ENCODE results near the gene RCOR2. TPM values are rescaled to one million over a fixed set of nuclear protein-coding genes. Genes with fewer than 3 reads are reported as not detected.

RCOR2 gene
- total and polyA plus RNA-seq, 10 donors = 0.07 to 0.52 (median 0.19) TPM; not detected in 2

DNA sequence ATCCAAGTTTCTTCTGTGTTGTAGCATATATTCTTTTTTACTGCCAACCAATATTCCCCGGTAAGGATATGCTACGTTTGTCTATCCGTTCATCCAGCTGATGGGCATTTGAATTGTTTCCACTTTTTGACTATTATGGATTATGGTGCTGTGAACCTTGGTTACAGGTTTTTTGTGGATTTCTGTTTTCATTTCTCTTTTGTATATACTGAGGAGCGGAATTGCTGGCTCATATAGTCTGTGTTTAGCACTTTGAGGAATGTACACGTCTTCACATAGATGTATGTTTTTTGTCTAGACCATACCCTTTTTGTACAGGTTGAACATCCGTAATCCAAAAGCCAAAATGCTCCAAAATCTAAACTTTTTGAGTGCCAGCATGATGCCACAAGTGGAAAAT lies 23.6 kb downstream of the RCOR2 start:
- Histone ChIP-seq H3K9me3 (no peaks in the 10 kb centered on the region), H3K4me3 (no peak overlapping the region), H3K27me3 (replicated peaks in 1 of 7) (no peaks in the 10 kb centered on the region), H3K27ac (no peak overlapping the region), H3K36me3 (peaks cover 0 to 69% (median 39%) of the 10 kb centered on the region in 6 donors), H3K4me1 (peaks cover 20 to 73% (median 39%) of the 10 kb centered on the region in 6 donors)
- intact Hi-C loops (cut with DNase I; ENCODE audit: low total_unique reads) = no loop called here
- TF ChIP-seq POLR2A (IDR thresholded peaks at IDR 0.05) = no peak
- no peak for TF ChIP-seq POLR2AphosphoS5 (IDR thresholded peaks at IDR 0.05)
- TF ChIP-seq, protein P1, sequence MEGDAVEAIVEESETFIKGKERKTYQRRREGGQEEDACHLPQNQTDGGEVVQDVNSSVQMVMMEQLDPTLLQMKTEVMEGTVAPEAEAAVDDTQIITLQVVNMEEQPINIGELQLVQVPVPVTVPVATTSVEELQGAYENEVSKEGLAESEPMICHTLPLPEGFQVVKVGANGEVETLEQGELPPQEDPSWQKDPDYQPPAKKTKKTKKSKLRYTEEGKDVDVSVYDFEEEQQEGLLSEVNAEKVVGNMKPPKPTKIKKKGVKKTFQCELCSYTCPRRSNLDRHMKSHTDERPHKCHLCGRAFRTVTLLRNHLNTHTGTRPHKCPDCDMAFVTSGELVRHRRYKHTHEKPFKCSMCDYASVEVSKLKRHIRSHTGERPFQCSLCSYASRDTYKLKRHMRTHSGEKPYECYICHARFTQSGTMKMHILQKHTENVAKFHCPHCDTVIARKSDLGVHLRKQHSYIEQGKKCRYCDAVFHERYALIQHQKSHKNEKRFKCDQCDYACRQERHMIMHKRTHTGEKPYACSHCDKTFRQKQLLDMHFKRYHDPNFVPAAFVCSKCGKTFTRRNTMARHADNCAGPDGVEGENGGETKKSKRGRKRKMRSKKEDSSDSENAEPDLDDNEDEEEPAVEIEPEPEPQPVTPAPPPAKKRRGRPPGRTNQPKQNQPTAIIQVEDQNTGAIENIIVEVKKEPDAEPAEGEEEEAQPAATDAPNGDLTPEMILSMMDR (IDR thresholded peaks at IDR 0.05 in 8 of 11, conservative IDR thresholded peaks at IDR 0.05 in 3 of 11) = no peak
- 95 to 99% (median 97%) methylated on average over 6 of the region's 6 CpGs for WGBS, 5 donors
- no peak for DNase-seq

DNA sequence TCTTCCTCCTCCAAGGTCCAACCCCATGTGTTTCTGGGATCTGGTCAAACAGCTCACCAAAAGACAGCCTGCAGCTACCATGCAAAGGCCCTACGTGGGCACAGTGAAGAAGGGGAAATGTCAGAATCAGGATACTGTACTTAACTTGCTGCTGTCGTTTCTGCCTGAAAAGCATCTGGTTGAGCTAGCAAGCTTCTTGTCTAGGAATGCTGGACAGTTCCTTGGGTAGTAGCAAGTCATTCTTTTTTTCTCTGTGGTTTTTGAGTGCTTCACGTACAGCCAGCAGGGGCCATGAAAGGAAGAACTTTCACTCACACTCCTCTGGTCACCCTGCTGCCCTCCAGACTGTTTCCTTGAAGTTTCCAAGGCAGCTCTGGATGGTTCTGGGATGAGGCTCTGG lies 24.7 kb downstream of the RCOR2 start:
- Histone ChIP-seq H3K36me3 (peaks cover 0 to 57% (median 28%) of the 10 kb centered on the region in 6 donors), H3K27ac (peak overlapping the region in 3 of 8 donors; percentile 19 to 25 (median 20)), H3K27me3 (replicated peaks in 1 of 7) (no peaks in the 10 kb centered on the region), H3K4me1 (peaks cover 31 to 85% (median 51%) of the 10 kb centered on the region in 6 donors), H3K4me3 (no peak overlapping the region), H3K9me3 (no peaks in the 10 kb centered on the region)
- 18 to 30% (median 20%) methylated on average over 3 of the region's 3 CpGs for WGBS, 5 donors
- TF ChIP-seq, protein P1 (IDR thresholded peaks at IDR 0.05 in 8 of 11, conservative IDR thresholded peaks at IDR 0.05 in 3 of 11) = no peak
- TF ChIP-seq POLR2AphosphoS5 (IDR thresholded peaks at IDR 0.05) = no peak
- no peak for TF ChIP-seq POLR2A (IDR thresholded peaks at IDR 0.05)
- no peak for DNase-seq
- intact Hi-C loops (cut with DNase I; ENCODE audit: low total_unique reads) = no loop called here

DNA sequence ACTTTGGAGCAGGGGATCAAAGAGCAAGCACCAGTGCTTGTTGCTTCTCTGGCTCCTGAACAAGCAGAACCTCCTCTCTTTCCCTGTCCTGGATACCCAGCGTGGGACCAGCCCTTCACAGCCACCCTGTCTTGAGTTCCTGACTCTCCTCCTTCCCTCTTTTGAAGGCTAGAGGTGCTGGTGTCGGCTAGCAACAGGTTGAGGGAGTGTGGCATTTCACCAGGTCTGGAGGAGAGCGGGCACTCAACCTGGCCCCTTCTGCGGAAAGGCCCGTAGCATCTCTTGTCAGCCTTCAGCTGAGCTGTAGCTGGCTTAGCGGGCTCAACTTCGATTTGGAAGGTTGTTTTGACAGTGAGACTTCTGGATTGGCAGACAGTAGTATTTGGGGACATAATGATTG lies 26.6 kb downstream of the RCOR2 start:
- peak overlapping the region in 3 of 8 donors; percentile 87 to 93 (median 92) for H3K27ac ChIP-seq
- WGBS, 5 donors = 74 to 92% (median 86%) methylated on average over 7 of the region's 7 CpGs
- H3K9me3 ChIP-seq = no peaks in the 10 kb centered on the region
- DNase-seq = no peak
- peak overlapping the region in 1 of 8 donors; percentile 71 for H3K4me3 ChIP-seq
- intact Hi-C loops (cut with DNase I; ENCODE audit: low total_unique reads) = no loop called here
- H3K36me3 ChIP-seq = peaks cover 0 to 39% (median 9%) of the 10 kb centered on the region in 6 donors
- peaks cover 36 to 96% (median 59%) of the 10 kb centered on the region in 6 donors for H3K4me1 ChIP-seq
- TF ChIP-seq POLR2A (IDR thresholded peaks at IDR 0.05) (no peak), POLR2AphosphoS5 (IDR thresholded peaks at IDR 0.05) (no peak)
- TF ChIP-seq, protein P1 (IDR thresholded peaks at IDR 0.05 in 8 of 11, conservative IDR thresholded peaks at IDR 0.05 in 3 of 11) = no peak
- no peaks in the 10 kb centered on the region for H3K27me3 ChIP-seq (replicated peaks in 1 of 7)

DNA sequence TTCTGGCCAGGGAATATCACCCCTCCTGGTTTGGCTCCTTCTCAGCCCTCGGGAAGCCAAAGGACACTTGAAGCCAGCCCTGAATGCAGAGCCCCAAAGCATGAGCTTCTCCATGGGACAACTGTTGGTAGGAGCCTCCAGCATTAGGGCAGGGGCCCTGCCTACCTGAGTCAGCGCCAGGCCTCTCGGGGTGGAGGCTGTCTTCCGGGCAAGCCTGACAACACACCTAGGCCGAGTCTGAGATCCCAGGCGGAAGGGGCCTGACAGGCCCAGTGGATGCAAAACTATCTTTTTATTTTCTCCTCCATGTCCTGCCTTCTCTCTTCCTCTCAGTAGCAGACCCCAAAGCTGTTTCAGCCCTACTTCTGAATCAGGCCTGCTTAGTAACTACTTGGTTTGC lies 27.6 kb downstream of the RCOR2 start:
- Histone ChIP-seq H3K36me3 (peaks cover 0 to 35% (median 2%) of the 10 kb centered on the region in 6 donors), H3K4me3 (peak overlapping the region in 4 of 8 donors; percentile 41 to 71 (median 47)), H3K27me3 (replicated peaks in 1 of 7) (no peaks in the 10 kb centered on the region), H3K9me3 (no peaks in the 10 kb centered on the region), H3K4me1 (peaks cover 36 to 98% (median 61%) of the 10 kb centered on the region in 6 donors), H3K27ac (peak overlapping the region in 7 of 8 donors; percentile 76 to 93 (median 86))
- 87 to 97% (median 93%) methylated on average over 5 to 6 of the region's 6 CpGs for WGBS, 5 donors
- no peak for DNase-seq
- no peak for TF ChIP-seq POLR2AphosphoS5 (IDR thresholded peaks at IDR 0.05)
- TF ChIP-seq POLR2A (IDR thresholded peaks at IDR 0.05) = no peak
- TF ChIP-seq, protein P1 (IDR thresholded peaks at IDR 0.05 in 8 of 11, conservative IDR thresholded peaks at IDR 0.05 in 3 of 11) = no peak
- intact Hi-C loops (cut with DNase I; ENCODE audit: low total_unique reads) = no loop called here
